A673 (cell line): Measurements from ENCODE around the gene NDC80. TPM values are rescaled to one million over a fixed set of nuclear protein-coding genes. Genes with fewer than 3 reads are reported as not detected.

Experiments
- BruUV-seq: library from RNA; stranded (reverse); fragments of 400-500 nt; replicated peaks from 2 replicates; lab custom pipeline; 2021; lab: Mats Ljungman, UMichigan
- CTCF ChIA-PET: fragments of 300-600 bp; sonication (Branson Sonifier 250); formaldehyde crosslinking; loops from one replicate; lab custom pipeline; 2022; ENCODE audit warnings: antibody characterized with exemption; lab: Charles Lee
- POLR2A ChIA-PET: fragments of 300-600 bp; sonication (Branson Sonifier 250); formaldehyde crosslinking; loops from one replicate; lab custom pipeline; 2022; ENCODE audit warnings: antibody characterized with exemption; ENCODE audit not compliant: low non-redundant PET; lab: Charles Lee
- DNase-seq: peaks from one replicate; pipeline ENCODE4 v3.0.0-alpha.2; 2015; ENCODE audit warnings: low spot score
- H3K27ac ChIP-seq: fragments of 200-600 bp; sonication (generic); 2 replicates; pipeline ENCODE4 v1.5.1; 2016; ENCODE audit warnings: mixed run types, low read depth, mild to moderate bottlenecking, mixed read lengths, antibody characterized with exemption, low read length; ENCODE audit not compliant: poor library complexity, severe bottlenecking
- H3K27me3 ChIP-seq: fragments of 200-600 bp; sonication (generic); replicated peaks from 2 replicates; pipeline ENCODE4 v1.6.1; 2017; ENCODE audit warnings: mixed run types, low read depth, mild to moderate bottlenecking, mixed read lengths, antibody characterized with exemption, low read length; ENCODE audit not compliant: insufficient read depth, poor library complexity
- H3K36me3 ChIP-seq: fragments of 200-600 bp; sonication (generic); 2 replicates; pipeline ENCODE4 v1.6.1; 2016; ENCODE audit warnings: mixed run types, mild to moderate bottlenecking, mixed read lengths, antibody characterized with exemption, low read length; ENCODE audit not compliant: insufficient read depth, poor library complexity, severe bottlenecking
- H3K4me1 ChIP-seq: fragments of 200-600 bp; sonication (generic); 2 replicates; pipeline ENCODE4 v1.6.1; 2017; ENCODE audit warnings: mixed run types, mild to moderate bottlenecking, mixed read lengths, antibody characterized with exemption, low read length; ENCODE audit not compliant: insufficient read depth, poor library complexity, severe bottlenecking
- H3K4me3 ChIP-seq: fragments of 200-600 bp; sonication (generic); 2 replicates; pipeline ENCODE4 v1.5.1; 2016; ENCODE audit warnings: low read depth, mixed run types, mild to moderate bottlenecking, mixed read lengths, low read length; ENCODE audit not compliant: poor library complexity, severe bottlenecking
- H3K9me3 ChIP-seq: fragments of 200-600 bp; sonication (generic); 2 replicates; pipeline ENCODE4 v1.6.1; 2016; ENCODE audit warnings: mixed run types, low read depth, mild to moderate bottlenecking, mixed read lengths, antibody characterized with exemption, low read length; ENCODE audit not compliant: poor library complexity, severe bottlenecking
- EZH2 ChIP-seq: fragments of 200-600 bp; sonication (generic); IDR thresholded peaks from 2 replicates; pipeline ENCODE4 v1.6.1; 2017; ENCODE audit warnings: borderline replicate concordance, low read depth, mild to moderate bottlenecking, mixed read lengths, antibody characterized with exemption, low read length; ENCODE audit not compliant: poor library complexity, severe bottlenecking
- intact Hi-C: fragments of 100-400 bp; cut with micrococcal nuclease; formaldehyde crosslinking; loops from one replicate; pipeline ENCODE4 v1.10.0; 2022; ENCODE audit not compliant: unreplicated experiment
- total RNA-seq: library from RNA; stranded (reverse); gene quantifications from 2 replicates; pipeline ENCODE4 v1.2.3, GENCODE V29; 2021
- TF ChIP-seq, protein P1 (sequence below): fragments of 300-800, 200-600 bp; sonication (generic); conservative IDR thresholded peaks from 2 replicates; pipeline ENCODE4 v1.5.1; 2017; ENCODE audit warnings: low read depth, mild to moderate bottlenecking, antibody characterized with exemption, low read length, moderate library complexity, mixed read lengths

NDC80 gene
- total RNA-seq, 1 experiment from 2014 or later: 72.6 TPM

DNA sequence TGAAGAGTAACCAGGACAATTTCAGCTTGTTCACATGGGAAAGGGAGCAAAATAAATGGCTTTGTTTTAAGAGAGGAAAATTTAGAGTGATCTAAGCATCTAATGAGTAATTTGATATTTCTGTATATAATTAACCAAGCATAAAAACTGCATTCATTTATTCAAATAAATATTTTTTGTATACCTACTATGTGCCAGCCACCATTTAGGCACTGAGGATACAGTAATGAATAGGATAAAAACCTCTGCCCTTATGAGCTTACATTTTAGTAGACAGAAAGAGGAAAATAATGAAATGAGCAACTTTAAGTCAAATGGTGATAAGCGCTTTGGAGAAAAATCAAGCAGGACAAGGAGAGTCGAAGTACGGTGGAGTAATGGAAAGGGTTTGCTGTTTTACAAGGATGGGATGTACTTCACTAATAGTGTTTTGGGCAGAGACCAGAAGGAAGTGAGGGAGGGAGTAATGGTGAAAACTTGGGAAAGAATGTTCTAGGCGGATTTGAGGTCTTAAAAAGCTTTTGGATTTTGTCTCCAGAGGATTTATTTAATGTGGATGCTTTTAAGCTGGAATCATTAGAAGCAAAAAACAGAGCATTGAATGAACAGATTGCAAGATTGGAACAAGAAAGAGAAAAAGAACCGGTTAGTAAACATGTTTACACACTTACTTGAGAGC lies 17.4 kb downstream of the NDC80 start:
- intact Hi-C loops: no loop called here
- BruUV-seq: no TSS peak
- DNase-seq: no peak
- no peaks in the 10 kb centered on the region for H3K4me1 ChIP-seq
- no peak for TF ChIP-seq EZH2
- TF ChIP-seq, protein P1, sequence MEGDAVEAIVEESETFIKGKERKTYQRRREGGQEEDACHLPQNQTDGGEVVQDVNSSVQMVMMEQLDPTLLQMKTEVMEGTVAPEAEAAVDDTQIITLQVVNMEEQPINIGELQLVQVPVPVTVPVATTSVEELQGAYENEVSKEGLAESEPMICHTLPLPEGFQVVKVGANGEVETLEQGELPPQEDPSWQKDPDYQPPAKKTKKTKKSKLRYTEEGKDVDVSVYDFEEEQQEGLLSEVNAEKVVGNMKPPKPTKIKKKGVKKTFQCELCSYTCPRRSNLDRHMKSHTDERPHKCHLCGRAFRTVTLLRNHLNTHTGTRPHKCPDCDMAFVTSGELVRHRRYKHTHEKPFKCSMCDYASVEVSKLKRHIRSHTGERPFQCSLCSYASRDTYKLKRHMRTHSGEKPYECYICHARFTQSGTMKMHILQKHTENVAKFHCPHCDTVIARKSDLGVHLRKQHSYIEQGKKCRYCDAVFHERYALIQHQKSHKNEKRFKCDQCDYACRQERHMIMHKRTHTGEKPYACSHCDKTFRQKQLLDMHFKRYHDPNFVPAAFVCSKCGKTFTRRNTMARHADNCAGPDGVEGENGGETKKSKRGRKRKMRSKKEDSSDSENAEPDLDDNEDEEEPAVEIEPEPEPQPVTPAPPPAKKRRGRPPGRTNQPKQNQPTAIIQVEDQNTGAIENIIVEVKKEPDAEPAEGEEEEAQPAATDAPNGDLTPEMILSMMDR: no peak
- POLR2A ChIA-PET: interaction anchor here (0.6 kb wide), 1 partner anchor 50 kb away, joined by 3 read pairs; no protein-coding TSS in a partner anchor
- no peaks in the 10 kb centered on the region for H3K9me3 ChIP-seq
- H3K27me3 ChIP-seq: no peaks in the 10 kb centered on the region
- H3K36me3 ChIP-seq: peaks cover 90% of the 10 kb centered on the region
- no peak overlapping the region for H3K4me3 ChIP-seq
- CTCF ChIA-PET: interaction anchor here (0.6 kb wide), 1 partner anchor 1963 kb away, joined by 3 read pairs; no protein-coding TSS in a partner anchor
- H3K27ac ChIP-seq: no peak overlapping the region

DNA sequence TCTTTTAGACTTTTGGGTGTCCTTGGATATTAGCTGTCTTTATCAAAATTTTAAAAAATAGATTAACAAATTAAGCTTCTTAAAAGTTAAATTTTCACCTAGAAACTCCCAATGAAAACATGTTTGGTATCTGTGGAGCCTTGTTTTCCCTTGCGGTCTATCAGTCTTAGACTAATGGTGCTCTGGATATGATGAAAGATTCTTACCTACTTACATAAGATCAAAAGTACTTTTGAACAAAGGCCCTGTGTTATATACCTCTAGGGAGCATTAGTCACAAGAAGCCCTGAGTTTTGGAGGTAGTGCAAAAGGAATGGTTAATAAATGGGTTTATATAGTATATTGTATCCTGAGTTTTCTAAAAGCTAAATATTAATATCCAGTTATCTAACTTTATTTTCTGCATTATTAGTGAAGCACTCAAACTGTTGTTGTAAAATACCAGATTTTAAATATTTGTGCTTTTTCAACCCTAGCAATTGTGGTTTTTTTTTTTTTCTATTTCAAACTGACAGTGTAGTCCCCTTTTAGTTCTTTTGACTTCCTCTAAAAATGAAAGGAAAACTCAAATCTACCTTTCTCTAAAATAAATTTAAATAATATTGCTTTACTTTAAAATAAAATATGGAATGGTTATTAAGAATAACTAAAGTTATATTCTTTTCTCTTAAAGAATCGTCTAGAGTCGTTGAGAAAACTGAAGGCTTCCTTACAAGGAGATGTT lies 18.1 kb downstream of the NDC80 start:
- Histone ChIP-seq H3K4me1 (no peaks in the 10 kb centered on the region), H3K27ac (no peak overlapping the region), H3K9me3 (no peaks in the 10 kb centered on the region), H3K27me3 (no peaks in the 10 kb centered on the region), H3K4me3 (no peak overlapping the region), H3K36me3 (peaks cover 94% of the 10 kb centered on the region)
- intact Hi-C loops: no loop called here
- BruUV-seq: no TSS peak
- TF ChIP-seq, protein P1: no peak
- TF ChIP-seq EZH2: no peak
- ChIA-PET CTCF (interaction anchor here (0.6 kb wide), 1 partner anchor 1964 kb away, joined by 3 read pairs; no protein-coding TSS in a partner anchor), POLR2A (interaction anchor here (0.6 kb wide), 1 partner anchor 49 kb away, joined by 3 read pairs; no protein-coding TSS in a partner anchor)
- no peak for DNase-seq

DNA sequence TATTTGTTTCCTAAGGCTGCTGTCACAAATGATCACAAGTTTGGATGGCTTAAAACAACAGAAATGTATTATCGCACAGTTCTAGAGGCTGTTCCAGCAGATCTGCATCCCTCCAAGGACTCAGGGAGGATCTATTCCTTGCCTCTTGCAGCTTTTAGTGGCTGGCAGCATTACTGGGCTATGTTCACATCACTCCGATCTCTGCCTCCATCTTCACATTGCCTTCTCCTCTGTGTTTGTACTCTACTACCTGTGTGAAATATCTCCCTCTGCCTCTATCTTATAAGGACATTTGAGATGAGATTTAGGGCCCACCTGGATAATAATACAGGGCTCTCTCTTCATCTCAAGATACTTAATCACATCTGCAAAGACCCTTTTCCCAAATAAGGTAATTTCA lies 18.9 kb downstream of the NDC80 start:
- intact Hi-C loops: no loop called here
- peaks cover 93% of the 10 kb centered on the region for H3K36me3 ChIP-seq
- no peaks in the 10 kb centered on the region for H3K4me1 ChIP-seq
- TF ChIP-seq, protein P1: no peak
- no peak for TF ChIP-seq EZH2
- POLR2A ChIA-PET: no interaction called here
- DNase-seq: no peak
- BruUV-seq: no TSS peak
- H3K27ac ChIP-seq: no peak overlapping the region
- H3K27me3 ChIP-seq: no peaks in the 10 kb centered on the region
- no peak overlapping the region for H3K4me3 ChIP-seq
- CTCF ChIA-PET: no interaction called here
- no peaks in the 10 kb centered on the region for H3K9me3 ChIP-seq
